ENCODE measurements around the gene DNAJC15.
"Not testable (repeated sequence)": the region's sequence is repeated elsewhere in the genome, so short reads cannot be mapped to it uniquely, and the experiment has no call there.

The DNAJC15 gene

GRCh38 chr13:43023289-43023963, at the start of gene DNAJC15:
TSS of gene DNAJC15 (plus strand) at chr13:43023586. CDS start at chr13:43023627, 41 bp downstream.
- DNase-seq, result peak; percentile 90

GRCh38 chr13:42976066-42976465, 47.3 kb upstream of the DNAJC15 start:
- DNase-seq, result no peak

GRCh38 chr13:42977219-42977659, 46.1 kb upstream of the DNAJC15 start:
- DNase-seq, result no peak

- peak; percentile 94 for DNase-seq
These were observed 42.1 kb upstream of the DNAJC15 start for GRCh38 chr13:42981317-42981716.

GRCh38 chr13:42981853-42982252, 41.5 kb upstream of the DNAJC15 start:
- no peak for DNase-seq

GRCh38 chr13:42984026-42984425, 39.4 kb upstream of the DNAJC15 start:
- no peak for DNase-seq

GRCh38 chr13:42984691-42985090, 38.7 kb upstream of the DNAJC15 start:
- no peak for DNase-seq

GRCh38 chr13:42985312-42986175, 37.8 kb upstream of the DNAJC15 start:
- DNase-seq, result no peak

GRCh38 chr13:42986176-42986574, 37.2 kb upstream of the DNAJC15 start:
- DNase-seq, result no peak

GRCh38 chr13:42990291-42991232, 32.8 kb upstream of the DNAJC15 start:
- peak; percentile 76 for DNase-seq

GRCh38 chr13:42991233-42991897, 32.0 kb upstream of the DNAJC15 start:
- DNase-seq, result not testable (repeated sequence)

GRCh38 chr13:42991898-42992763, 31.3 kb upstream of the DNAJC15 start, which contains the start of gene EPSTI1:
TSS of gene EPSTI1 (minus strand) at chr13:42992241. CDS start at chr13:42992165, 76 bp downstream.
- DNase-seq, result peak; percentile 79

- DNase-seq, result no peak
These were observed 30.6 kb upstream of the DNAJC15 start for GRCh38 chr13:42992764-42993122.

- DNase-seq, result no peak
These were observed 28.5 kb upstream of the DNAJC15 start for GRCh38 chr13:42994878-42995277.

GRCh38 chr13:42996584-42996983, 26.8 kb upstream of the DNAJC15 start:
- peak; percentile 97 for DNase-seq

- peak; percentile 93 for DNase-seq
These were observed 26.0 kb upstream of the DNAJC15 start for GRCh38 chr13:42997381-42997780.

- no peak for DNase-seq
These were observed 23.9 kb upstream of the DNAJC15 start for GRCh38 chr13:42999491-42999890.

GRCh38 chr13:43000676-43001075, 22.7 kb upstream of the DNAJC15 start:
- no peak for DNase-seq

- DNase-seq, result no peak
These were observed 21.4 kb upstream of the DNAJC15 start for GRCh38 chr13:43002021-43002420.

- DNase-seq, result peak; percentile 41
These were observed 20.4 kb upstream of the DNAJC15 start for GRCh38 chr13:43003010-43003409.

GRCh38 chr13:43003729-43004128, 19.7 kb upstream of the DNAJC15 start:
- DNase-seq, result no peak

All from fibroblast of skin of right biceps (primary cell).